OCI-LY7 (cell line): ENCODE measurements around the gene SSTR5.

Experiments
- CTCF ChIP-seq: fragments of 200-600 bp; sonication (generic); conservative IDR thresholded peaks from 2 replicates; pipeline ENCODE4 v1.5.1; 2014; ENCODE audit warnings: mild to moderate bottlenecking, antibody characterized with exemption, low read length, moderate library complexity, mixed read lengths
- EZH2phosphoT487 ChIP-seq: fragments of 200-600 bp; sonication (generic); IDR thresholded peaks from 2 replicates; pipeline ENCODE4 v1.6.1; 2018; ENCODE audit warnings: low read depth, borderline replicate concordance, mild to moderate bottlenecking, mixed run types, antibody characterized with exemption, low read length, moderate library complexity, mixed read lengths

DNA sequence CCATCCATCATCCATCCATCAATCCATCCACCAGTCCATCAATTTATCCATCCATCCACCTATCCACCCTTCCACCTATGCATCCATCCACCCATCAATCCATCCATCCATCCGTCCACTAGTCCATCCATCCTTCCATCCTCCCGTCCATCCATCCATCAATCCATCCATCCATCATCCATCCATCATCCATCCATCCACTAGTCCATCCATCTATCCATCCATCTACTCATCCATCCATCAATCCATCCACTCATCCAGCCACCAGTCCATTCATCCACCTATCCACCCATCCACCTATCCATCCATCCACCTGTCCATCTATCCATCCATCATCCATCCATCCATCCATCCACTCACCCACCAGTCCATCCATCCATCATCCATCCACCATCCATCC, 39.9 kb upstream of the SSTR5 start:
- TF ChIP-seq CTCF: no peak
- no peak for TF ChIP-seq EZH2phosphoT487
